IMR-90 (cell line): Measurements from ENCODE around the gene ADRA1B. TPM values are rescaled to one million over a fixed set of nuclear protein-coding genes. Genes with fewer than 3 reads are reported as not detected.

Experiments
- ATAC-seq: fragments of 200-7000 bp; cut with Tn5 transposase; 2 replicates; pipeline ENCODE4 v1.9.1; 2020; ENCODE audit warnings: low read depth, mild to moderate bottlenecking, moderate library complexity
- BruUV-seq: library from RNA; stranded (reverse); fragments of 400-500 nt; replicated peaks from 2 replicates; lab custom pipeline; 2021; lab: Mats Ljungman, UMichigan
- CTCF ChIA-PET: fragments of 300-600 bp; formaldehyde crosslinking; extraction: SDS; loops from one replicate; lab custom pipeline; 2021; ENCODE audit warnings: antibody characterized with exemption; lab: Yijun Ruan, JAX
- POLR2A ChIA-PET: fragments of 300-600 bp; sonication (Branson Sonifier 250); formaldehyde crosslinking; loops from one replicate; lab custom pipeline; 2022; ENCODE audit warnings: antibody characterized with exemption; ENCODE audit not compliant: unreplicated experiment; lab: Charles Lee
- DNase-seq: peaks from one replicate; pipeline ENCODE4 v3.0.0; 2013
- H2AFZ ChIP-seq: replicated peaks from 2 replicates; pipeline ENCODE3; 2013; ENCODE audit warnings: low read length, mild to moderate bottlenecking; ENCODE audit not compliant: poor library complexity
- H2AK5ac ChIP-seq: 2 replicates; pipeline ENCODE4 v1.6.1; 2013; ENCODE audit warnings: low read depth, low read length, inconsistent platforms
- H2AK9ac ChIP-seq: replicated peaks from 2 replicates; pipeline ENCODE3; 2013; ENCODE audit warnings: mild to moderate bottlenecking, low read depth, low read length, moderate library complexity; ENCODE audit not compliant: poor library complexity
- H2BK120ac ChIP-seq: 2 replicates; pipeline ENCODE4 v1.6.1; 2013; ENCODE audit warnings: low read depth, low read length, inconsistent platforms
- H2BK15ac ChIP-seq: 3 replicates; pipeline ENCODE4 v1.6.1; 2013; ENCODE audit warnings: low read depth, low read length, inconsistent platforms
- H2BK20ac ChIP-seq: 2 replicates; pipeline ENCODE4 v1.6.1; 2013; ENCODE audit warnings: low read depth, mild to moderate bottlenecking, inconsistent platforms, low read length, moderate library complexity
- H2BK5ac ChIP-seq: 2 replicates; pipeline ENCODE4 v1.6.1; 2013; ENCODE audit warnings: mild to moderate bottlenecking, low read depth, low read length, inconsistent platforms; ENCODE audit not compliant: poor library complexity, severe bottlenecking
- H3K14ac ChIP-seq: replicated peaks from 2 replicates; pipeline ENCODE4 v1.6.1; 2013; ENCODE audit warnings: low read depth, low read length, inconsistent platforms
- H3K18ac ChIP-seq: 2 replicates; pipeline ENCODE4 v1.6.1; 2013; ENCODE audit warnings: low read depth, low read length, control low read depth
- H3K23ac ChIP-seq: 2 replicates; pipeline ENCODE4 v1.6.1; 2013; ENCODE audit warnings: low read depth, low read length, inconsistent platforms
- H3K27ac ChIP-seq: 2 replicates; pipeline ENCODE4 v1.5.1; 2013; ENCODE audit warnings: mild to moderate bottlenecking, control low read depth, low read length; ENCODE audit not compliant: insufficient read depth
- H3K27me3 ChIP-seq: 2 replicates; pipeline ENCODE4 v1.6.1; 2013; ENCODE audit warnings: low read length; ENCODE audit not compliant: control insufficient read depth, insufficient read depth
- H3K36me3 ChIP-seq: 2 replicates; pipeline ENCODE4 v1.6.1; 2013; ENCODE audit warnings: low read length, mixed read lengths; ENCODE audit not compliant: control insufficient read depth, insufficient read depth
- H3K4ac ChIP-seq: 2 replicates; pipeline ENCODE4 v1.6.1; 2013; ENCODE audit warnings: low read depth, low read length, inconsistent platforms
- H3K4me1 ChIP-seq: 2 replicates; pipeline ENCODE4 v1.6.1; 2013; ENCODE audit warnings: low read length, mixed read lengths; ENCODE audit not compliant: control insufficient read depth, insufficient read depth
- H3K4me2 ChIP-seq: 2 replicates; pipeline ENCODE4 v1.6.1; 2013; ENCODE audit warnings: low read depth, mild to moderate bottlenecking, control low read depth, low read length, moderate library complexity
- H3K4me3 ChIP-seq: 2 replicates; pipeline ENCODE4 v1.5.1; 2013; ENCODE audit warnings: low read depth, mild to moderate bottlenecking, control low read depth, low read length, moderate library complexity; ENCODE audit not compliant: insufficient read depth
- H3K56ac ChIP-seq: 2 replicates; pipeline ENCODE4 v1.6.1; 2013; ENCODE audit warnings: low read length, inconsistent platforms; ENCODE audit not compliant: insufficient read depth; ENCODE audit errors: extremely low read depth
- H3K79me1 ChIP-seq, 2 experiments: 2 replicates each; pipeline ENCODE4 v1.6.1; 2013; ENCODE audit warnings: low read length in 2 of 2, inconsistent platforms in 1 of 2, low read depth in 1 of 2
- H3K9ac ChIP-seq: 2 replicates; pipeline ENCODE4 v1.6.1; 2013; ENCODE audit warnings: low read depth, low read length, control low read depth
- H3K9me1 ChIP-seq: 2 replicates; pipeline ENCODE4 v1.6.1; 2013; ENCODE audit warnings: low read length, inconsistent platforms; ENCODE audit not compliant: insufficient read depth
- H3K9me3 ChIP-seq: 2 replicates; pipeline ENCODE4 v1.6.1; 2013; ENCODE audit warnings: low read length; ENCODE audit not compliant: control insufficient read depth, insufficient read depth
- H4K20me1 ChIP-seq: 2 replicates; pipeline ENCODE4 v1.6.1; 2013; ENCODE audit warnings: low read length, inconsistent platforms; ENCODE audit not compliant: insufficient read depth
- H4K5ac ChIP-seq: 2 replicates; pipeline ENCODE4 v1.6.1; 2013; ENCODE audit warnings: mild to moderate bottlenecking, low read depth, low read length, control low read depth
- H4K8ac ChIP-seq, 2 experiments: 2 replicates each; pipeline ENCODE4 v1.6.1; 2013; ENCODE audit warnings: low read depth in 2 of 2, low read length in 2 of 2, control low read depth in 1 of 2, inconsistent platforms in 1 of 2
- H4K91ac ChIP-seq: 2 replicates; pipeline ENCODE4 v1.6.1; 2013; ENCODE audit warnings: low read depth, low read length, inconsistent platforms; ENCODE audit not compliant: insufficient read depth
- BHLHE40 ChIP-seq: fragments of 150-350 bp; IDR thresholded peaks from 2 replicates; pipeline ENCODE4 v1.6.1; 2016; ENCODE audit warnings: mild to moderate bottlenecking, low read depth, low read length
- CEBPB ChIP-seq: IDR thresholded peaks from 2 replicates; pipeline ENCODE4 v1.6.1; 2012; ENCODE audit warnings: low read depth, low read length, improper control_type of control experiment
- CHD1 ChIP-seq: IDR thresholded peaks from 2 replicates; pipeline ENCODE4 v1.6.1; 2012; ENCODE audit warnings: low read depth, low read length, improper control_type of control experiment
- CTCF ChIP-seq: conservative IDR thresholded peaks from 2 replicates; pipeline ENCODE4 v1.5.1; 2012; ENCODE audit warnings: mild to moderate bottlenecking, low read depth, low read length, improper control_type of control experiment
- ELK1 ChIP-seq: fragments of 150-350 bp; IDR thresholded peaks from 2 replicates; pipeline ENCODE4 v1.6.1; 2016; ENCODE audit warnings: low read depth, mild to moderate bottlenecking, low read length, moderate library complexity, borderline replicate concordance
- FOS ChIP-seq: fragments of 150-350 bp; IDR thresholded peaks from 2 replicates; pipeline ENCODE4 v1.6.1; 2016; ENCODE audit warnings: low read depth, low read length
- MAFK ChIP-seq: IDR thresholded peaks from 2 replicates; pipeline ENCODE4 v1.6.1; 2012; ENCODE audit warnings: low read depth, low read length, improper control_type of control experiment
- MAZ ChIP-seq: IDR thresholded peaks from 2 replicates; pipeline ENCODE4 v1.6.1; 2012; ENCODE audit warnings: low read depth, mild to moderate bottlenecking, low read length, improper control_type of control experiment, moderate library complexity, borderline replicate concordance
- MXI1 ChIP-seq: IDR thresholded peaks from 2 replicates; pipeline ENCODE4 v1.6.1; 2012; ENCODE audit warnings: low read depth, mild to moderate bottlenecking, low read length, moderate library complexity, borderline replicate concordance
- NFE2L2 ChIP-seq: fragments of 150-350 bp; IDR thresholded peaks from 2 replicates; pipeline ENCODE4 v1.6.1; 2016; ENCODE audit warnings: low read depth, mild to moderate bottlenecking, low read length
- POLR2A ChIP-seq: IDR thresholded peaks from 2 replicates; pipeline ENCODE4 v1.6.1; 2012; ENCODE audit warnings: mild to moderate bottlenecking, low read depth, low read length
- RAD21 ChIP-seq: IDR thresholded peaks from 2 replicates; pipeline ENCODE4 v1.6.1; 2012; ENCODE audit warnings: low read length, improper control_type of control experiment
- RCOR1 ChIP-seq: IDR thresholded peaks from 2 replicates; pipeline ENCODE4 v1.6.1; 2012; ENCODE audit warnings: mild to moderate bottlenecking, low read length, improper control_type of control experiment; ENCODE audit not compliant: insufficient replicate concordance
- SMC3 ChIP-seq: fragments of 150-350 bp; IDR thresholded peaks from 2 replicates; pipeline ENCODE4 v1.6.1; 2016; ENCODE audit warnings: low read depth, mild to moderate bottlenecking, antibody characterized with exemption, low read length, moderate library complexity
- WGBS, 2 experiments: methylation state at CpG; one replicate each; pipeline versions ENCODE4 v1.1.5 to v1.1.7; 2013; ENCODE audit warnings: missing lambda C conversion rate in 2 of 2; ENCODE audit not compliant: insufficient read length in 1 of 2; ENCODE audit errors: extremely low coverage in 2 of 2; 5-methylcytosine and 5-hydroxymethylcytosine counted together
- dilution Hi-C: fragments of 300-500 bp; cut with HindIII; formaldehyde crosslinking; loops from one replicate; pipeline ENCODE4 v1.14.3; 2018; ENCODE audit warnings: low sequenced_read_pairs; ENCODE audit not compliant: unreplicated experiment
- in situ Hi-C: fragments of 300-500 bp; cut with MboI; formaldehyde crosslinking; loops from 3 replicates; pipeline ENCODE4 v1.14.3; 2019; ENCODE audit warnings: low sequenced_read_pairs, inconsistent platforms, mixed read lengths
- intact Hi-C: fragments of 100-400 bp; cut with micrococcal nuclease; formaldehyde crosslinking; loops from 2 replicates; pipeline ENCODE4 v1.10.0; 2022
- polyA plus RNA-seq, 3 experiments: library from polyadenylated mRNA; depleted of rRNA; stranded (reverse); fragments of >200 nt; gene quantifications; 2 replicates each; pipeline ENCODE4 v1.2.3, GENCODE V29; 2012; ENCODE audit warnings: low replicate concordance in 1 of 3
- total RNA-seq: library from RNA; depleted of rRNA; stranded (reverse); fragments of >200 nt; gene quantifications from 2 replicates; pipeline ENCODE4 v1.2.3, GENCODE V29; 2012

Gene ADRA1B
- total and polyA plus RNA-seq, 2 of the 4 experiments (the other 2 are of a cell fraction): 0.18 to 1.5 TPM

GRCh38 chr5:159975462-159976019 is 59.3 kb downstream of the ADRA1B start:
- H2AFZ ChIP-seq: peak overlapping the region; percentile 84
- dilution Hi-C loops (no loop called here), intact Hi-C loops (loop anchor here (1.0 to 10.0 kb wide), 6 partner anchors 34 to 811 kb away; partner anchors contain the start of genes RNF145 and TTC1), in situ Hi-C loops (no loop called here)
- H2BK5ac ChIP-seq: peak overlapping the region; percentile 87
- ATAC-seq (peak; percentile 95), DNase-seq (peak; percentile 97)
- H3K9me1 ChIP-seq: peaks cover 16% of the 10 kb centered on the region
- peak overlapping the region; percentile 98 for H2BK20ac ChIP-seq
- peaks cover 0 to 2% of the 10 kb centered on the region in 2 experiments; a peak in 2 of 4 replicates for H3K79me1 ChIP-seq
- peak overlapping the region; percentile 75 for H4K5ac ChIP-seq
- H3K56ac ChIP-seq: peak overlapping the region; percentile 76
- WGBS, 2 experiments: 38% methylated on average over 1 of the region's 2 CpGs; no CpG with 5 or more reads in 1 of the 2 experiments
- H4K20me1 ChIP-seq: peaks cover 3% of the 10 kb centered on the region; the same call in 1 of the 2 replicates
- peak overlapping the region; percentile 54 for H3K14ac ChIP-seq
- H2AK9ac ChIP-seq: peak overlapping the region; percentile 61
- H3K4me1 ChIP-seq: peaks cover 19% of the 10 kb centered on the region
- peak overlapping the region; percentile 83 for H3K4ac ChIP-seq
- peak overlapping the region; percentile 32 to 86 for H4K8ac ChIP-seq
- peak overlapping the region; percentile 88; the same call in 2 of the 3 replicates for H2BK15ac ChIP-seq
- peak overlapping the region; percentile 92; the same call in 1 of the 2 replicates for H2AK5ac ChIP-seq
- H3K9me3 ChIP-seq: no peaks in the 10 kb centered on the region
- peak overlapping the region; percentile 98 for H2BK120ac ChIP-seq
- H3K4me2 ChIP-seq: peak overlapping the region; percentile 15; the same call in 1 of the 2 replicates
- no peaks in the 10 kb centered on the region for H3K27me3 ChIP-seq
- H3K18ac ChIP-seq: peak overlapping the region; percentile 55; the same call in 1 of the 2 replicates
- H3K4me3 ChIP-seq: no peak overlapping the region
- BruUV-seq: no TSS peak
- peak overlapping the region; percentile 77 for H3K27ac ChIP-seq
- CTCF ChIA-PET: interaction anchor here (1.5 to 2.6 kb wide), 3 partner anchors 11 to 45 kb away, joined by 4 to 13 read pairs (median 5); no protein-coding TSS in a partner anchor
- POLR2A ChIA-PET: no interaction called here
- H3K36me3 ChIP-seq: no peaks in the 10 kb centered on the region
- peak overlapping the region; percentile 28 for H3K23ac ChIP-seq
- H3K9ac ChIP-seq: 0 out of 2 replicates have a peak overlapping the region, but pooled peaks have one; percentile 30
- H4K91ac ChIP-seq: peak overlapping the region; percentile 90
- TF ChIP-seq MAFK (no peak), MAZ (no peak), NFE2L2 (no peak), CTCF (peak; percentile 74), MXI1 (no peak), FOS (no peak), SMC3 (peak; percentile 14; the same call in 1 of the 2 replicates), BHLHE40 (peak; percentile 30; the same call in 1 of the 2 replicates), CHD1 (no peak), RCOR1 (no peak), RAD21 (peak; percentile 69), POLR2A (no peak), ELK1 (no peak), CEBPB (no peak)
